Gastroesophageal sphincter (tissue), 3 donors: Measurements from ENCODE around the gene PPARG.

ENCODE experiments used
- POLR2AphosphoS5 ChIP-seq: sonication (generic); formaldehyde crosslinking; IDR thresholded peaks from one replicate; pipeline ENCODE4 v1.6.1; 2017; ENCODE audit warnings: antibody characterized with exemption
- TF ChIP-seq, protein P1 (sequence below), 4 experiments: fragments of 200-600 bp in 2 of 4; fragments of 450-650 bp in 2 of 4; sonication (generic) in 1 of 4; IDR thresholded peaks; one replicate each; pipeline ENCODE4 v1.5.1; 2017 to 2019; ENCODE audit warnings: antibody characterized with exemption in 4 of 4, mild to moderate bottlenecking in 2 of 4, moderate library complexity in 2 of 4

DNA sequence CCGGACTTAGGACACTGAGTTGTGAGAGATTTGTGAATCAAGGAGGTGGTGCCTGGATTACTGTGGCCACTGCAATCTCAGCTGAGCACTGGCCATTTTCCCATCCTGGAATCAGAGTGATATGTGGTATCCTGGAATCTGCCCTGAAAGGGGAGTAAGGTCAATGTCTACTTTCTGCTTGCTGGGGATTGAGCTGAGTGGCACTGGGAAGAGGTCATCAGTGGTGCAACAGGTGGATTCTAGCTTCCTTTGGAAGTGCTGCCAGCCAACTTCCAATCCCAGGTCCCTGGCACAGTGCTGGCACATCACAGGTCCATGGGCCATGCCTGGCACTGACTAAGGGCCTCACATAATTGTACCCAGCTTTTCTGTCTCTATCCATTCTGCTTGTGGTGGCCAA, 174.8 kb downstream of the PPARG start:
- TF ChIP-seq, protein P1, sequence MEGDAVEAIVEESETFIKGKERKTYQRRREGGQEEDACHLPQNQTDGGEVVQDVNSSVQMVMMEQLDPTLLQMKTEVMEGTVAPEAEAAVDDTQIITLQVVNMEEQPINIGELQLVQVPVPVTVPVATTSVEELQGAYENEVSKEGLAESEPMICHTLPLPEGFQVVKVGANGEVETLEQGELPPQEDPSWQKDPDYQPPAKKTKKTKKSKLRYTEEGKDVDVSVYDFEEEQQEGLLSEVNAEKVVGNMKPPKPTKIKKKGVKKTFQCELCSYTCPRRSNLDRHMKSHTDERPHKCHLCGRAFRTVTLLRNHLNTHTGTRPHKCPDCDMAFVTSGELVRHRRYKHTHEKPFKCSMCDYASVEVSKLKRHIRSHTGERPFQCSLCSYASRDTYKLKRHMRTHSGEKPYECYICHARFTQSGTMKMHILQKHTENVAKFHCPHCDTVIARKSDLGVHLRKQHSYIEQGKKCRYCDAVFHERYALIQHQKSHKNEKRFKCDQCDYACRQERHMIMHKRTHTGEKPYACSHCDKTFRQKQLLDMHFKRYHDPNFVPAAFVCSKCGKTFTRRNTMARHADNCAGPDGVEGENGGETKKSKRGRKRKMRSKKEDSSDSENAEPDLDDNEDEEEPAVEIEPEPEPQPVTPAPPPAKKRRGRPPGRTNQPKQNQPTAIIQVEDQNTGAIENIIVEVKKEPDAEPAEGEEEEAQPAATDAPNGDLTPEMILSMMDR (IDR thresholded peaks at IDR 0.05) = no peak
- TF ChIP-seq POLR2AphosphoS5 = no peak
